LoVo (cell line): ENCODE results near the gene TPSG1.

ENCODE experiments used
- DNase-seq: peaks from one replicate; pipeline ENCODE4 v3.0.0-alpha.2; 2016; ENCODE audit warnings: low spot score

TPSG1 gene

GRCh38 chr16:1176280-1176897 lies 48.7 kb downstream of the TPSG1 start:
- no peak for DNase-seq

GRCh38 chr16:1175566-1176279 lies 49.3 kb downstream of the TPSG1 start:
- no peak for DNase-seq

GRCh38 chr16:1174477-1175357 lies 50.4 kb downstream of the TPSG1 start:
- no peak for DNase-seq

- no peak for DNase-seq
Measured at GRCh38 chr16:1173788-1174451, 51.1 kb downstream of the TPSG1 start.

- DNase-seq, result no peak
Measured at GRCh38 chr16:1172651-1173050, 52.4 kb downstream of the TPSG1 start.

GRCh38 chr16:1171854-1172428 lies 53.1 kb downstream of the TPSG1 start:
- no peak for DNase-seq
